Gastrocnemius medialis (tissue), 4 donors: ENCODE data around the gene PCDH7.

ENCODE experiments used
- POLR2A ChIP-seq, 2 donors: fragments of 450-650 bp; IDR thresholded peaks; one replicate each; pipeline ENCODE4 v1.6.1; 2017; ENCODE audit warnings: antibody characterized with exemption in 2 of 2, mild to moderate bottlenecking in 2 of 2, moderate library complexity in 2 of 2
- TF ChIP-seq, protein P1 (sequence below), 5 experiments: fragments of 450-650 bp in 3 of 5; fragments of 200-600 bp in 2 of 5; sonication (generic) in 2 of 5; IDR thresholded peaks in 4 of 5; conservative IDR thresholded peaks in 1 of 5; 1 replicate in 4 of 5; 2 replicates in 1 of 5; pipeline ENCODE4 v1.5.1; 2016 to 2019; ENCODE audit warnings: antibody characterized with exemption in 5 of 5, mild to moderate bottlenecking in 3 of 5, moderate library complexity in 3 of 5

DNA sequence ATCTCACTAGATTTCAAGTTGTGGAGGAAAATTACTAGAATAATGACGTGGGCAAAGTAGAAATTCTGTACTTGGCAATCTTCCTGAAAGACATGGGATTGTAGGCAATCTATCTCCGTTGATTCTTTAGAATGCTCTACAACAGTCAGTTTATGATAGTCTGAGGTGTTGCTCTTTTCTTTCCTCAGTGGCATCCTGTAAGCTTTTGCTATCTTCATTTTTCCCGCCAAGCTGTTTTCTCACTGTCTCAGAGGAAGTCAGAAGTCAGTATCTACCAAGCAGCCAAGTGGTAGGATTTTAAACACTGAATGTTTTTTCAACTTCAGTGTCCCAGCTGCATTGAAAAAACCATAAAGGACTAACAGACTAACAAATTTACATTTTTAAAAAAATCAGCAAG, 23.7 kb downstream of the PCDH7 start:
- no peak for TF ChIP-seq POLR2A (IDR thresholded peaks at IDR 0.05)
- TF ChIP-seq, protein P1, sequence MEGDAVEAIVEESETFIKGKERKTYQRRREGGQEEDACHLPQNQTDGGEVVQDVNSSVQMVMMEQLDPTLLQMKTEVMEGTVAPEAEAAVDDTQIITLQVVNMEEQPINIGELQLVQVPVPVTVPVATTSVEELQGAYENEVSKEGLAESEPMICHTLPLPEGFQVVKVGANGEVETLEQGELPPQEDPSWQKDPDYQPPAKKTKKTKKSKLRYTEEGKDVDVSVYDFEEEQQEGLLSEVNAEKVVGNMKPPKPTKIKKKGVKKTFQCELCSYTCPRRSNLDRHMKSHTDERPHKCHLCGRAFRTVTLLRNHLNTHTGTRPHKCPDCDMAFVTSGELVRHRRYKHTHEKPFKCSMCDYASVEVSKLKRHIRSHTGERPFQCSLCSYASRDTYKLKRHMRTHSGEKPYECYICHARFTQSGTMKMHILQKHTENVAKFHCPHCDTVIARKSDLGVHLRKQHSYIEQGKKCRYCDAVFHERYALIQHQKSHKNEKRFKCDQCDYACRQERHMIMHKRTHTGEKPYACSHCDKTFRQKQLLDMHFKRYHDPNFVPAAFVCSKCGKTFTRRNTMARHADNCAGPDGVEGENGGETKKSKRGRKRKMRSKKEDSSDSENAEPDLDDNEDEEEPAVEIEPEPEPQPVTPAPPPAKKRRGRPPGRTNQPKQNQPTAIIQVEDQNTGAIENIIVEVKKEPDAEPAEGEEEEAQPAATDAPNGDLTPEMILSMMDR (IDR thresholded peaks at IDR 0.05 in 4 of 5, conservative IDR thresholded peaks at IDR 0.05 in 1 of 5), result no peak
